Omental fat pad (tissue), 4 donors: ENCODE results near the gene AP1M2. TPM values are rescaled to one million over a fixed set of nuclear protein-coding genes. Genes with fewer than 3 reads are reported as not detected.
"Not testable (repeated sequence)": the region's sequence is repeated elsewhere in the genome, so short reads cannot be mapped to it uniquely, and the experiment has no call there.

Experiments used
- ATAC-seq: fragments of 150-250 bp; one replicate; pipeline ENCODE4 v1.9.1; 2016; ENCODE audit warnings: mild to moderate bottlenecking, moderate library complexity; ENCODE audit not compliant: low FRiP score
- DNase-seq: peaks from one replicate; pipeline ENCODE4 v3.0.0-alpha.2; 2019; ENCODE audit warnings: low spot score
- total RNA-seq, 4 donors: library from RNA; depleted of rRNA; stranded (reverse); fragments of >200 nt; gene quantifications; one replicate each; pipeline ENCODE4 v1.1.0, GENCODE V29; 2016
- TF ChIP-seq, protein P1 (sequence below), 3 donors: fragments of 450-650 bp; IDR thresholded peaks; one replicate each; pipeline ENCODE4 v1.5.1; 2016 to 2017; ENCODE audit warnings: antibody characterized with exemption in 3 of 3, mild to moderate bottlenecking in 3 of 3, moderate library complexity in 2 of 3

AP1M2 gene
- total RNA-seq, 4 donors from 2014 or later = 1.8 to 8.2 (median 2.4) TPM; not detected in 1

DNA sequence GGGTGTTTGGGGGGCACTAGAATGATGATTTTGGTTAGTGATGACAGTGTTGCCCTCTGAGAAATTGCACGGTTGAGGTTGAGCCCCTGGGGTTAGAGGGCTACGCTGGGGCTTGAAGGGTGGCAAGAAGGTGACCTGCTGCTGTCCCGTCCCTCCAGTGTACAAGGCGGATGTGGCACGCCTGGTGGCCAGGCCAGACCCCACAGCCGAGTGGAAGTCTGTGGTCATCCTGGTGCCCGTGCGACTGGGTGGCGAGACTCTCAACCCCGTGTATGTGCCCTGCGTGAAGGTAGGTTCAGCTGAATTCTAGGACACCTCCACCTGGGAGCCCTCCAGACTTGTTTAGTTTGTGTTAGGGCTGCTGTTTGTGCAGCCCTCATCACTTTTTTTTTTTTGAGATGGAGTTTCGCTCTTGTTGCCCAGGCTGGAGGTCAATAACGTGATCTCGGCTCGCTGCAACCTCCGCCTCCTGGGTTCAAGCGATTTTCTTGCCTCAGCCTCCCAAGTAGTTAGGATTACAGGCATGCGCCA is 38.3 kb downstream of the AP1M2 start:
- DNase-seq (no peak), ATAC-seq (no peak)
- TF ChIP-seq, protein P1, sequence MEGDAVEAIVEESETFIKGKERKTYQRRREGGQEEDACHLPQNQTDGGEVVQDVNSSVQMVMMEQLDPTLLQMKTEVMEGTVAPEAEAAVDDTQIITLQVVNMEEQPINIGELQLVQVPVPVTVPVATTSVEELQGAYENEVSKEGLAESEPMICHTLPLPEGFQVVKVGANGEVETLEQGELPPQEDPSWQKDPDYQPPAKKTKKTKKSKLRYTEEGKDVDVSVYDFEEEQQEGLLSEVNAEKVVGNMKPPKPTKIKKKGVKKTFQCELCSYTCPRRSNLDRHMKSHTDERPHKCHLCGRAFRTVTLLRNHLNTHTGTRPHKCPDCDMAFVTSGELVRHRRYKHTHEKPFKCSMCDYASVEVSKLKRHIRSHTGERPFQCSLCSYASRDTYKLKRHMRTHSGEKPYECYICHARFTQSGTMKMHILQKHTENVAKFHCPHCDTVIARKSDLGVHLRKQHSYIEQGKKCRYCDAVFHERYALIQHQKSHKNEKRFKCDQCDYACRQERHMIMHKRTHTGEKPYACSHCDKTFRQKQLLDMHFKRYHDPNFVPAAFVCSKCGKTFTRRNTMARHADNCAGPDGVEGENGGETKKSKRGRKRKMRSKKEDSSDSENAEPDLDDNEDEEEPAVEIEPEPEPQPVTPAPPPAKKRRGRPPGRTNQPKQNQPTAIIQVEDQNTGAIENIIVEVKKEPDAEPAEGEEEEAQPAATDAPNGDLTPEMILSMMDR (IDR thresholded peaks at IDR 0.05) = no peak

DNA sequence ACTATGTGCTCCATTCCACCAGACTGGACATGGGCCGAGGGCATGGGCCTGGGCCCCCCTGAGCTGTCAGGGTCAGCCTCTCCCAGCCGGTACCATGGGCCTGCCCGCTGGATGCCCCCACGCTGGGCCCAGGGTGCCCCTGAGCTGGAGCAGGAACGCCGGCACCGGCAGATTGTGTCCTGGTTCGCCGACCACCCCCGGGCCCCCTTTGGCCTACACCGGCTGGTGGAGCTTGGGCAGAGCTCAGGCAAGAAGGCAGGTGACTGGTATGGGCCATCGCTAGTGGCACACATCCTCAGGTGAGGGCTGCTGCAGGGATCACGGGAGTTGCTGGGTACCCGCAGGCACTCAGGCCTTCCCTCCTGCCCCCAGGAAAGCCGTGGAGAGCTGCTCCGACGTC is 40.3 kb downstream of the AP1M2 start:
- DNase-seq (no peak), ATAC-seq (no peak)
- TF ChIP-seq, protein P1 (IDR thresholded peaks at IDR 0.05) = no peak

GRCh38 chr19:10544753-10545251 is 42.3 kb downstream of the AP1M2 start:
- ATAC-seq (no peak), DNase-seq (no peak)
- TF ChIP-seq, protein P1 (IDR thresholded peaks at IDR 0.05) = no peak

DNA sequence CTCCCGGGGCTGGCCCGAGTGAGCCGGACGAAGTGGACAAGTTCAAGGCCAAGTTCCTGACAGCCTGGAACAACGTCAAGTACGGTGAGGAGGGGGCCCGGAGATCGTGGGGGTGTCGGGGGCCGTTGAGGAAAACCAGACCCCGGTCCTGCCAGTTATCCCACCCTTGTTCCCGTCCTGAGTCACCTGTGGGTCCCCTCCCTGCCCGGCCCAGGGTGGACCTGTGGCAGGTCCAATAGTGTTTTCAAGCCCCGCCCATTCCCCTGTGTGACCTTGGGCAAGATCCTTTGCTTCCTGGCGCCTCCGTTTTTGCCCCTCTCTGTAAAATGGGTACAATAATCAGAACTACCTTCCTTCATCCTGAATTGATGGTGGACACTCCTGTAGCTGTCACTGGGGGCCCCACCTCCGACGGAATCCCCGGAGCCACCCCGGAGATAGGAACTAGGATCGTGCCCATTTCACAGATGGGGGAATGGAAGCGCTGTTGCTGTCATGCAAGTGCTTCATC is 42.8 kb downstream of the AP1M2 start:
- ATAC-seq = peak; percentile 35
- DNase-seq = no peak
- TF ChIP-seq, protein P1 (IDR thresholded peaks at IDR 0.05) = no peak

- peak; percentile 79 for ATAC-seq
- peak; percentile 57 for DNase-seq
- TF ChIP-seq, protein P1 (IDR thresholded peaks at IDR 0.05) = no peak
Observed at GRCh38 chr19:10543420-10544241, 43.5 kb downstream of the AP1M2 start, which contains the start of gene ATG4D. Gene ATG4D (plus strand): TSS chr19:10543904. CDS start chr19:10544091, 187 bp downstream.

- no peak for DNase-seq
- no peak for ATAC-seq
- TF ChIP-seq, protein P1 (IDR thresholded peaks at IDR 0.05) = no peak
Observed at GRCh38 chr19:10543059-10543419, 44.1 kb downstream of the AP1M2 start.

DNA sequence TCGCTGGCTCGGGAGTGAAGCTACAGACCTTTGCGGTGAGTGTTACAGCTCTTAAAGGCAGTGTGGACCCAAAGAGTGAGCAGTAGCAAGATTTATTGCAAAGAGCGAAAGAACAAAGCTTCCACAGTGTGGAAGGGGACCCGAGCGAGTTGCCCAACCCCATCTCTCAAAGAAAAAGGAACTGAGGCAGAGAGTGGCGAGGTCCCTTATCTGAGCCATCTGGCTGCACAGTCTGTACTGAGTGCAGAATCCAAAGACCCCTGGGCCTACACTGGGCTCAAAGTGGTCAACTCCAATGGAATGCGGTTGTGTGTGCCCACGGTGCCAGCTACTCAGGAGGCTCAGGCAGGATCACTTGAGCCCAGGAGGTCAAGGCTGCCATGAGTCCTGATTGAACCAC is 48.1 kb downstream of the AP1M2 start:
- not testable (repeated sequence) for ATAC-seq, DNase-seq
